Measurements from ENCODE around the gene KIAA1191. TPM values are rescaled to one million over a fixed set of nuclear protein-coding genes. Genes with fewer than 3 reads are reported as not detected.
A peak's percentile ranks its signal among the peaks of the same experiment; 100 is the strongest.

Gene KIAA1191, protein sequence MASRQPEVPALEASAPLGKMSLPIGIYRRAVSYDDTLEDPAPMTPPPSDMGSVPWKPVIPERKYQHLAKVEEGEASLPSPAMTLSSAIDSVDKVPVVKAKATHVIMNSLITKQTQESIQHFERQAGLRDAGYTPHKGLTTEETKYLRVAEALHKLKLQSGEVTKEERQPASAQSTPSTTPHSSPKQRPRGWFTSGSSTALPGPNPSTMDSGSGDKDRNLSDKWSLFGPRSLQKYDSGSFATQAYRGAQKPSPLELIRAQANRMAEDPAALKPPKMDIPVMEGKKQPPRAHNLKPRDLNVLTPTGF
- total RNA-seq (2021; ENCODE audit: unreplicated experiment), result 99.0 TPM
- 75.5 and 78.2 TPM in 2 replicates for polyA plus RNA-seq (2012)
- percentile 84 among the genes with signal in this experiment for Bru-seq, nascent RNA
- percentile 96 among the genes with signal in this experiment for BruChase-seq, experiment 1, labeled RNA remaining after a 6-hour chase
- BruChase-seq, experiment 2, labeled RNA remaining after a 2-hour chase, result percentile 93 among the genes with signal in this experiment
- long read RNA-seq, transcript KIAA1191-202 (8 exons, 2,700 nt), result minor isoform, 10 of 160 reads
- long read RNA-seq, transcript KIAA1191-201 (9 exons, 2,991 nt), result major isoform, 77 of 160 reads
- long read RNA-seq, partial matches to known transcripts, result 10 of 160 reads
- long read RNA-seq, other reads (novel, unspliced or antisense), result 54 of 160 reads

DNA sequence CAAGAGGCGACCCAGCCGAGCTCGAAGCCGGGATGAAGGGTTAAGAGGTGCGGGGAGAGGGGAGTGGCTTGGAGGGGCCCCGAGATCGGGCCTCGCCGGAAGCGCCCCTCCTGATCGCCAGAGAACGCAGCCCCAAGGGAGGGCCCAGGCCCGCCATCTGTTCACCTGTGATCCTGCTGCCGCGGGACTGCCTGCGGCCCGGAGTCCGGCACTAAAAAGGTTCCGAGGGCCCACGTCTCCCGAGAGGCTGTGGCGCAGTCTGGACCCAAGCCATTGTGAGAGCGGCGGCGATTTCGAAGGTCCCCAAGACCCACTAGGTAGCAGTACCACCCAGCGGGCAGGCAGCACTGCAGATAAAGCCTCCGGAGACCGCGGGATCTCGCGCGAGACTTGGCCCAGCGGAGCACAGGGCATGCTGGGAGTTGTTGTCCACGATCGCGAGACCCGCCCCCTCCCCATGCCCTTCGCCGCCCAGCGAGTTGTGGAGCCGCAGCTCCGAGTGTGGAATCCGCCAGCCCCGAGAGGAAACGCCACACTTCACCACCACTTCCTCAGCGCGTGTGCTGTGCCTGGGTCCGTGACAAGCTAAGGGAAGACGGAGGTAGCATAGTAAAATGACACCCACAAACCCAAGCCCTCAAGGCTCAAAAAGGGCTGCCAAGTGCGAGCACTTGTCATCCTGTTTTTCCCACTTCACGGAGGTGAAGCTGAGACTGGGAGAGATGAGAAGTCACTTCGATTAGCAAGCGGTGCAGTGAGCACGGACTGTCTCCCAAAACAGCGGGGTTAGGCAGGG, at the start of gene KIAA1191:
KIAA1191 (minus strand) TSS at position 328 of the 796 bp plus-strand sequence. CDS start 2,256 bp downstream, outside the sequence.
- no TSS peak for BruUV-seq (replicated peaks)
- no peaks in the 10 kb centered on the region for H3K9me3 ChIP-seq (ENCODE audit: control insufficient read depth in 1 of 2, insufficient read depth in 1 of 2, low read depth in 1 of 2, low read length in 2 of 2)
- DNase-seq (ENCODE audit: low read depth, low spot score) (peak; percentile 77), ATAC-seq (peak; percentile 97)
- H3K4me1 ChIP-seq (ENCODE audit: control insufficient read depth in 1 of 2, insufficient read depth in 2 of 2, low read length in 2 of 2), result peaks cover 0 to 11% of the 10 kb centered on the region in 2 experiments; a peak in 2 of 4 replicates
- H2AFZ ChIP-seq (ENCODE audit: low read depth, low read length, poor library complexity, severe bottlenecking), result peak within 1 kb of the TSS; percentile 80
- CTCF ChIA-PET, result interaction anchor here (1.1 to 1.7 kb wide), 2 partner anchors 42 to 210 kb away, joined by 3 read pairs; no protein-coding TSS in a partner anchor
- no peaks in the 10 kb centered on the region for H3K9me2 ChIP-seq (ENCODE audit: insufficient read depth)
- RAD21 ChIA-PET (ENCODE audit: low non-redundant PET in 1 of 2, low total read pairs in 2 of 2, uncharacterized antibody in 2 of 2, unreplicated experiment in 2 of 2), result no interaction called here
- peak within 1 kb of the TSS; percentile 97 to 100 for H3K4me3 ChIP-seq (replicated peaks in 1 of 2; ENCODE audit: low read depth in 1 of 2, low read length in 2 of 2)
- H3K27me3 ChIP-seq (ENCODE audit: insufficient read depth, low read length), result no peaks in the 10 kb centered on the region
- peak within 1 kb of the TSS; percentile 98 for H3K4me2 ChIP-seq (ENCODE audit: low read length)
- peak within 1 kb of the TSS; percentile 96 for H3K9ac ChIP-seq (ENCODE audit: low read length)
- TF ChIP-seq ZFX (IDR thresholded peaks at IDR 0.05) (peak; percentile 92), TCF7L2 (IDR thresholded peaks at IDR 0.05; ENCODE audit: borderline replicate concordance, extremely low read depth, insufficient read depth, insufficient read length) (peak; percentile 23), EGR1 (IDR thresholded peaks at IDR 0.05; ENCODE audit: low read depth) (no peak), ZNF274 (IDR thresholded peaks at IDR 0.05; ENCODE audit: low read depth, low read length) (no peak), POLR2AphosphoS5 (IDR thresholded peaks at IDR 0.05; ENCODE audit: low read depth, low read length) (peak; percentile 100), JUND (IDR thresholded peaks at IDR 0.05) (no peak), RAD21 (IDR thresholded peaks at IDR 0.05; ENCODE audit: low read depth) (peak; percentile 49), POLR2A (IDR thresholded peaks at IDR 0.05; ENCODE audit: borderline replicate concordance, extremely low read depth, insufficient read depth, insufficient read length) (peak; percentile 96), CBX3 (IDR thresholded peaks at IDR 0.05; ENCODE audit: low read depth) (no peak; the same call in 1 of the 2 replicates), EZH2phosphoT487 (IDR thresholded peaks at IDR 0.05; ENCODE audit: borderline replicate concordance) (no peak), ZBTB33 (IDR thresholded peaks at IDR 0.05; ENCODE audit: extremely low read depth, insufficient replicate concordance, low read length) (peak; percentile 98), SP1 (IDR thresholded peaks at IDR 0.05; ENCODE audit: low read depth) (no peak; the same call in 1 of the 2 replicates), YY1 (IDR thresholded peaks at IDR 0.05; ENCODE audit: extremely low read depth, insufficient replicate concordance, low read depth, low read length) (peak; percentile 71), SIN3A (IDR thresholded peaks at IDR 0.05; ENCODE audit: low read depth) (peak; percentile 77)
- TF ChIP-seq, protein P1, sequence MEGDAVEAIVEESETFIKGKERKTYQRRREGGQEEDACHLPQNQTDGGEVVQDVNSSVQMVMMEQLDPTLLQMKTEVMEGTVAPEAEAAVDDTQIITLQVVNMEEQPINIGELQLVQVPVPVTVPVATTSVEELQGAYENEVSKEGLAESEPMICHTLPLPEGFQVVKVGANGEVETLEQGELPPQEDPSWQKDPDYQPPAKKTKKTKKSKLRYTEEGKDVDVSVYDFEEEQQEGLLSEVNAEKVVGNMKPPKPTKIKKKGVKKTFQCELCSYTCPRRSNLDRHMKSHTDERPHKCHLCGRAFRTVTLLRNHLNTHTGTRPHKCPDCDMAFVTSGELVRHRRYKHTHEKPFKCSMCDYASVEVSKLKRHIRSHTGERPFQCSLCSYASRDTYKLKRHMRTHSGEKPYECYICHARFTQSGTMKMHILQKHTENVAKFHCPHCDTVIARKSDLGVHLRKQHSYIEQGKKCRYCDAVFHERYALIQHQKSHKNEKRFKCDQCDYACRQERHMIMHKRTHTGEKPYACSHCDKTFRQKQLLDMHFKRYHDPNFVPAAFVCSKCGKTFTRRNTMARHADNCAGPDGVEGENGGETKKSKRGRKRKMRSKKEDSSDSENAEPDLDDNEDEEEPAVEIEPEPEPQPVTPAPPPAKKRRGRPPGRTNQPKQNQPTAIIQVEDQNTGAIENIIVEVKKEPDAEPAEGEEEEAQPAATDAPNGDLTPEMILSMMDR (IDR thresholded peaks at IDR 0.05 in 2 of 3, conservative IDR thresholded peaks at IDR 0.05 in 1 of 3; ENCODE audit: borderline replicate concordance in 1 of 3, insufficient read depth in 1 of 3, low read depth in 2 of 3, low read length in 2 of 3), result peak in 1 of 3 experiments; percentile 36; a peak in 1 of 6 replicates
- TF ChIP-seq, protein P2, sequence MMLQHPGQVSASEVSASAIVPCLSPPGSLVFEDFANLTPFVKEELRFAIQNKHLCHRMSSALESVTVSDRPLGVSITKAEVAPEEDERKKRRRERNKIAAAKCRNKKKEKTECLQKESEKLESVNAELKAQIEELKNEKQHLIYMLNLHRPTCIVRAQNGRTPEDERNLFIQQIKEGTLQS (IDR thresholded peaks at IDR 0.05), result no peak
- TF ChIP-seq, protein P3, sequence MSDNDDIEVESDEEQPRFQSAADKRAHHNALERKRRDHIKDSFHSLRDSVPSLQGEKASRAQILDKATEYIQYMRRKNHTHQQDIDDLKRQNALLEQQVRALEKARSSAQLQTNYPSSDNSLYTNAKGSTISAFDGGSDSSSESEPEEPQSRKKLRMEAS (IDR thresholded peaks at IDR 0.05), result peak; percentile 71; the same call in 1 of the 2 replicates
- H4K20me1 ChIP-seq (ENCODE audit: insufficient read depth), result 0 out of 2 replicates have a peak, but pooled peaks cover 5% of the 10 kb centered on the region
- intact Hi-C loops (cut with micrococcal nuclease), result loop anchor here (1.0 kb wide), 1 partner anchor 27 kb away; the partner anchor contains the start of genes HIGD2A and NOP16
- peaks cover 39% of the 10 kb centered on the region for H3K79me2 ChIP-seq (ENCODE audit: insufficient read depth, low read length)
- peaks cover 4 to 16% of the 10 kb centered on the region in 2 experiments; a peak in 2 of 4 replicates for H3K36me3 ChIP-seq (ENCODE audit: control insufficient read depth in 1 of 2, insufficient read depth in 2 of 2, low read length in 2 of 2)
- H3K27ac ChIP-seq (ENCODE audit: low read depth, low read length), result peak within 1 kb of the TSS; percentile 72
- POLR2A ChIA-PET, result interaction anchor here (0.7 to 1.2 kb wide), 3 partner anchors 9 to 20 kb away, joined by 3 to 5 read pairs (median 3); no protein-coding TSS in a partner anchor
